ENCODE measurements around the gene DCP1A.
"Not testable (repeated sequence)": the region's sequence is repeated elsewhere in the genome, so short reads cannot be mapped to it uniquely, and the experiment has no call there.

Gene DCP1A

GRCh38 chr3:53331871-53332270 lies 15.5 kb downstream of the DCP1A start:
- no peak for TF ChIP-seq CTCF (IDR thresholded peaks at IDR 0.05; ENCODE audit: insufficient read depth, low read depth, low read length, missing control alignments)
- H3K4me3 ChIP-seq (ENCODE audit: low read depth, low read length), result no peak overlapping the region
- no peak for DNase-seq (ENCODE audit: low read depth)

GRCh38 chr3:53329897-53330296 lies 17.4 kb downstream of the DCP1A start:
- TF ChIP-seq CTCF (IDR thresholded peaks at IDR 0.05; ENCODE audit: insufficient read depth, low read depth, low read length, missing control alignments), result no peak
- H3K4me3 ChIP-seq (ENCODE audit: low read depth, low read length), result no peak overlapping the region
- no peak for DNase-seq (ENCODE audit: low read depth)

- no peak overlapping the region for H3K4me3 ChIP-seq (ENCODE audit: low read depth, low read length)
- no peak for DNase-seq (ENCODE audit: low read depth)
- TF ChIP-seq CTCF (IDR thresholded peaks at IDR 0.05; ENCODE audit: insufficient read depth, low read depth, low read length, missing control alignments), result no peak
These were observed 18.6 kb downstream of the DCP1A start for GRCh38 chr3:53328746-53329145.

GRCh38 chr3:53327986-53328385 lies 19.4 kb downstream of the DCP1A start:
- DNase-seq (ENCODE audit: low read depth); H3K4me3 ChIP-seq (ENCODE audit: low read depth, low read length): not testable (repeated sequence)

- H3K4me3 ChIP-seq (ENCODE audit: low read depth, low read length), result no peak overlapping the region
- DNase-seq (ENCODE audit: low read depth), result no peak
- TF ChIP-seq CTCF (IDR thresholded peaks at IDR 0.05; ENCODE audit: insufficient read depth, low read depth, low read length, missing control alignments), result no peak
These were observed 23.2 kb downstream of the DCP1A start for GRCh38 chr3:53324105-53324504.

GRCh38 chr3:53320697-53321096 lies 26.6 kb downstream of the DCP1A start:
- H3K4me3 ChIP-seq (ENCODE audit: low read depth, low read length), result no peak overlapping the region
- TF ChIP-seq CTCF (IDR thresholded peaks at IDR 0.05; ENCODE audit: insufficient read depth, low read depth, low read length, missing control alignments), result no peak
- DNase-seq (ENCODE audit: low read depth), result no peak

- no peak for DNase-seq (ENCODE audit: low read depth)
- H3K4me3 ChIP-seq (ENCODE audit: low read depth, low read length), result no peak overlapping the region
- TF ChIP-seq CTCF (IDR thresholded peaks at IDR 0.05; ENCODE audit: insufficient read depth, low read depth, low read length, missing control alignments), result no peak
These were observed 28.8 kb downstream of the DCP1A start for GRCh38 chr3:53318522-53318921.

GRCh38 chr3:53312832-53313231 lies 34.5 kb downstream of the DCP1A start:
- no peak for DNase-seq (ENCODE audit: low read depth)
- H3K4me3 ChIP-seq (ENCODE audit: low read depth, low read length), result no peak overlapping the region
- no peak for TF ChIP-seq CTCF (IDR thresholded peaks at IDR 0.05; ENCODE audit: insufficient read depth, low read depth, low read length, missing control alignments)

Measured in GM12865 (cell line).